ENCODE results near the gene RPH3AL. TPM values are rescaled to one million over a fixed set of nuclear protein-coding genes. Genes with fewer than 3 reads are reported as not detected.

The RPH3AL gene
- total and polyA plus RNA-seq, 10 donors: 4.8 to 182 (median 49.1) TPM

DNA sequence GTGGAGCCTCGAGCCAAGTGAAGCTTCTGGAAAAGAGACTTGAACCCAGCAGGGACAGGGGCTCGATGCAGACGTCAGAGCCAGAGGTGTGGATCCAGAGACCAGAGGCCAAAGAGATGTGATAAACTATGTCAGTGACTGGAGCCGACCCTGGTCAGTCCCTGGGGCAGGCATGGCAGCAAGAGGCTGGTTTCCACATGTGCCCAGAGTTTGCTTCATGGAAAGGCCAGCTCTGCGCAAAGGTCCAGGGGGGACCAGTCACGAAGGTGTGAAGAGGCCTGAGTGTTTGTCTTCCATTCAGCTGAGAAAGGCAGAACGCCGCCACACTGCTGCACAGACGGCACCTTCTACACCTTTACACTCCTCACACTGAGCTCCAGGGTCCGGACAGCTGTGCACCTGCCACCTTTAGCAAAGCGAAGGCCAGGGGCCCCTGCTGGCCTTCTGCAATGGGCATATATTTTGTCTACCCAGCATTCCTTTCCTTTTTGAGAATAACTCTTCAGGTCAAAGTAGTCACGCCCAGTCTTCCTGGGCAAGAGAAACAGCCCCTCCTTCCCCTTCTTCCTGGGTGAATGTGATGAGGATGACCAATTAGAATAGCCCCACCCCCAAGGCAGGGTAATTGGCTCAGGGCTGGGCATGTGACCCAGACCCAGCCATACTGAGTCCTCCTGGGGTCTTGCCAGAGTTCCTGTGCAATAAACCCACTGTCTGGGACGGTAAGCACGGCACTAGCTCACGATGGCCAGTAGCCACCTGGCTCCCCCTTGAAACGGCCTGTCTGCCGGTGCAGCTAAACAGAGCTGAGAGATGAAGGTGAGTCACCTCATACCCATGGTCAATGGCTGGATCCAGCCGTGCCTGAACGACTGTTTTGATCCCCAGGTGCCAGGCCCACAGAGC, 2.3 kb upstream of the RPH3AL start:
- 86 to 92% (median 90%) methylated on average over 14 to 19 of the region's 19 CpGs for WGBS, 5 donors
- intact Hi-C loops (cut with DNase I; ENCODE audit: low total_unique reads): no loop called here
- no peak overlapping the region for H3K27ac ChIP-seq
- H3K36me3 ChIP-seq: no peaks in the 10 kb centered on the region
- peaks cover 19 to 41% (median 34%) of the 10 kb centered on the region in 6 donors for H3K4me1 ChIP-seq
- TF ChIP-seq POLR2A (IDR thresholded peaks at IDR 0.05) (no peak), CTCF (IDR thresholded peaks at IDR 0.05 in 8 of 11, conservative IDR thresholded peaks at IDR 0.05 in 3 of 11) (no peak), POLR2AphosphoS5 (IDR thresholded peaks at IDR 0.05) (no peak)
- peak; percentile 31 for DNase-seq
- H3K27me3 ChIP-seq (replicated peaks in 1 of 7): no peaks in the 10 kb centered on the region
- H3K4me3 ChIP-seq: no peak overlapping the region
- H3K9me3 ChIP-seq: no peaks in the 10 kb centered on the region

DNA sequence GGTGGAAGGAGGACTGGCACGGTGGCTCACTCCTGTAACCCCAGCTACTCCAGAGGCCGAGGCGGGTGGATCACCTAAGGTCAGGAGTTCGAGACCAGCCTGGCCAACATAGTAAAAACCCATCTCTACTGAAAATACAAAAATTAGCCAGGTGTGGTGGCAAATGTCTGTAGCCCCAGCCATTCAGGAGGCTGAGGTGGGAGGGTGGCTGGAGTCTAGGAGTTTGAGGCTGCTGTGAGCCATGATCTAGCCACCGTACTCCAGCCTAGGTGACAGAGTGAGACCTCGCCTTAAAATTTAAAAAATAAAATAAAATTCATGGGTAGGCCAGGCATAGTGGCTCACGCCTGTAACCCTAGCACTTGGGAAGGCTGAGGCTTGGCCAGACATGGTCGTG, 1.2 kb upstream of the RPH3AL start:
- Histone ChIP-seq H3K9me3 (no peaks in the 10 kb centered on the region), H3K4me1 (peaks cover 27 to 52% (median 45%) of the 10 kb centered on the region in 6 donors), H3K27ac (peak overlapping the region in 7 of 8 donors; percentile 80 to 91 (median 83)), H3K36me3 (no peaks in the 10 kb centered on the region), H3K27me3 (replicated peaks in 1 of 7) (no peaks in the 10 kb centered on the region), H3K4me3 (no peak overlapping the region)
- whole genome bisulfite sequencing, 5 donors: 87 to 93% (median 91%) methylated on average over 8 of the region's 8 CpGs
- DNase-seq: no peak
- TF ChIP-seq POLR2A (IDR thresholded peaks at IDR 0.05): no peak
- TF ChIP-seq CTCF (IDR thresholded peaks at IDR 0.05 in 8 of 11, conservative IDR thresholded peaks at IDR 0.05 in 3 of 11): no peak
- no peak for TF ChIP-seq POLR2AphosphoS5 (IDR thresholded peaks at IDR 0.05)
- intact Hi-C loops (cut with DNase I; ENCODE audit: low total_unique reads): no loop called here

- no peak overlapping the region for H3K4me3 ChIP-seq
- H3K9me3 ChIP-seq: no peaks in the 10 kb centered on the region
- no peaks in the 10 kb centered on the region for H3K27me3 ChIP-seq (replicated peaks in 1 of 7)
- H3K4me1 ChIP-seq: peaks cover 32 to 57% (median 49%) of the 10 kb centered on the region in 6 donors
- H3K27ac ChIP-seq: peak overlapping the region; percentile 74 to 91 (median 82)
- no peak for TF ChIP-seq POLR2A (IDR thresholded peaks at IDR 0.05)
- no peak for TF ChIP-seq CTCF (IDR thresholded peaks at IDR 0.05 in 8 of 11, conservative IDR thresholded peaks at IDR 0.05 in 3 of 11)
- TF ChIP-seq POLR2AphosphoS5 (IDR thresholded peaks at IDR 0.05): no peak
- 23 to 65% (median 55%) methylated on average over 7 to 8 of the region's 8 CpGs for WGBS, 5 donors
- intact Hi-C loops (cut with DNase I; ENCODE audit: low total_unique reads): no loop called here
- no peak for DNase-seq
- H3K36me3 ChIP-seq: no peaks in the 10 kb centered on the region
Measured at GRCh38 chr17:353213-353837, 718 bp upstream of the RPH3AL start.

DNA sequence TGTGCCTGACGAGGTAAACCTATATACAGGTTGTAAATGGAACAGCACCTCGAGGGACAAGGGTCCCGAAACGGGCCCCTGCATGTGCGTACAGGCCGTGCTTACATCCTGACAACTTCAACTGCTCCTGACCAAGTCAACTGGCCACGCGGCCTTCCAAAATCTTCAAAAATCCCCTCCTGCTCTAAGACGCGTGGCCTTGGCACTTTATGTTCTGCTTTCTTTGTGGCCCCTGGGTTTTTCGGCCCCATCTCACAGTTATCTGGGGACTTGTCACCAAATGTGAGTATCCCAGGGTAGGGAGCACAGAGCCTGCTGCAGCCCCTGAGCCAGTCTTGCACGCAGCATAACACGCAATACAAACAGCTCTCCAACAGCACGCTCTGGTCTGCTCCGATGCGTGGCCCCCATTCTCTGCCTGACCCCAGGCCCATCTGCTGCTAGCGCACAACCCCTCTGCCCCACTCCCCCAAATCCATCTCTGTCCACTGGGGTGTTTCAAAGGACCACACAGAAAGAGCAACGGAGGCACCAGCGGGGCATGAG, 659 bp downstream of the RPH3AL start:
- Histone ChIP-seq H3K9me3 (no peaks in the 10 kb centered on the region), H3K4me3 (peak overlapping the region in 2 of 8 donors; percentile 9 to 32), H3K36me3 (no peaks in the 10 kb centered on the region), H3K27ac (peak overlapping the region; percentile 74 to 91 (median 82)), H3K27me3 (replicated peaks in 1 of 7) (no peaks in the 10 kb centered on the region), H3K4me1 (peaks cover 35 to 68% (median 57%) of the 10 kb centered on the region in 6 donors)
- WGBS, 5 donors: 80 to 85% (median 82%) methylated on average over 19 of the region's 19 CpGs
- intact Hi-C loops (cut with DNase I; ENCODE audit: low total_unique reads): no loop called here
- DNase-seq: peak; percentile 63
- TF ChIP-seq POLR2A (IDR thresholded peaks at IDR 0.05): no peak
- no peak for TF ChIP-seq POLR2AphosphoS5 (IDR thresholded peaks at IDR 0.05)
- TF ChIP-seq CTCF (IDR thresholded peaks at IDR 0.05 in 8 of 11, conservative IDR thresholded peaks at IDR 0.05 in 3 of 11): no peak
